HepG2 (cell line): ENCODE measurements around the gene SLC9B2. TPM values are rescaled to one million over a fixed set of nuclear protein-coding genes. Genes with fewer than 3 reads are reported as not detected.

Experiments
- CBX5 ChIP-seq: sonication (generic); formaldehyde crosslinking; IDR thresholded peaks from 2 replicates; pipeline ENCODE4 v1.4.0; 2020; ENCODE audit warnings: missing genetic modification reagents, borderline replicate concordance
- ESRRA ChIP-seq: sonication (generic); formaldehyde crosslinking; IDR thresholded peaks from 2 replicates; pipeline ENCODE4 v1.5.1; 2020; ENCODE audit warnings: mild to moderate bottlenecking, low read depth, missing genetic modification reagents
- FOXO4 ChIP-seq: sonication (generic); formaldehyde crosslinking; conservative IDR thresholded peaks from 2 replicates; pipeline ENCODE4 v1.8.1; 2023; ENCODE audit warnings: missing genetic modification reagents
- SALL2 ChIP-seq: sonication (generic); formaldehyde crosslinking; IDR thresholded peaks from 2 replicates; pipeline ENCODE4 v1.8.1; 2023; ENCODE audit warnings: mild to moderate bottlenecking, missing genetic modification reagents, inconsistent platforms
- SMAD9 ChIP-seq: sonication (generic); formaldehyde crosslinking; IDR thresholded peaks from 2 replicates; pipeline ENCODE4 v1.5.1; 2020; ENCODE audit warnings: mild to moderate bottlenecking, missing genetic modification reagents
- SOX6 ChIP-seq, 2 experiments: fragments of 450-650 bp in 1 of 2; sonication (generic) in 1 of 2; formaldehyde crosslinking in 1 of 2; IDR thresholded peaks; 2 replicates each; pipeline versions ENCODE4 v1.4.0 to v1.6.1; 2017 to 2020; ENCODE audit warnings: antibody characterized with exemption in 1 of 2, mild to moderate bottlenecking in 1 of 2, missing genetic modification reagents in 1 of 2
- TBX2 ChIP-seq: sonication (generic); formaldehyde crosslinking; IDR thresholded peaks from 2 replicates; pipeline ENCODE4 v1.5.0; 2020; ENCODE audit warnings: missing genetic modification reagents, mild to moderate bottlenecking, borderline replicate concordance
- TRIM24 ChIP-seq: sonication (generic); formaldehyde crosslinking; IDR thresholded peaks from 2 replicates; pipeline ENCODE4 v1.8.0; 2022; ENCODE audit warnings: mild to moderate bottlenecking, missing genetic modification reagents
- ZFP36L1 ChIP-seq: sonication (generic); formaldehyde crosslinking; IDR thresholded peaks from 2 replicates; pipeline ENCODE4 v1.8.0; 2022; ENCODE audit warnings: mild to moderate bottlenecking, missing genetic modification reagents, moderate library complexity
- ZNF609 ChIP-seq: sonication (generic); formaldehyde crosslinking; IDR thresholded peaks from 2 replicates; pipeline ENCODE4 v1.4.0; 2020; ENCODE audit warnings: mild to moderate bottlenecking, missing genetic modification reagents, borderline replicate concordance
- ZSCAN5A ChIP-seq: sonication (generic); formaldehyde crosslinking; IDR thresholded peaks from 2 replicates; pipeline ENCODE4 v1.8.0; 2022; ENCODE audit warnings: mild to moderate bottlenecking, missing genetic modification reagents, borderline replicate concordance
- polyA plus RNA-seq, 8 experiments: library from polyadenylated mRNA; depleted of rRNA in 3 of 8; stranded (reverse) in 7 of 8; unstranded in 1 of 8; fragments of >200 nt; fragmentation: Illumina TruSeq in 4 of 8; extraction: Trizol in 4 of 8; gene quantifications; 2 replicates each; pipeline versions ENCODE4 v1.2.1 to v1.2.3, GENCODE V29; 2011 to 2016; ENCODE audit warnings: low read depth in 4 of 8, missing spikeins in 1 of 8, mixed read lengths in 1 of 8; ENCODE audit not compliant: insufficient read depth in 1 of 8
- total RNA-seq, 5 experiments: library from RNA; depleted of rRNA; stranded (reverse); fragments of >200 nt; fragmentation: Illumina TruSeq; extraction: Trizol; gene quantifications; 2 replicates each; pipeline ENCODE4 v1.2.3, GENCODE V29; 2016; ENCODE audit warnings: low read depth in 1 of 5
- TF ChIP-seq, protein P1 (sequence below): sonication (generic); formaldehyde crosslinking; IDR thresholded peaks from 2 replicates; pipeline ENCODE4 v1.4.0; 2020; ENCODE audit warnings: mild to moderate bottlenecking, missing genetic modification reagents
- TF ChIP-seq, protein P2 (sequence below): sonication (generic); formaldehyde crosslinking; IDR thresholded peaks from 2 replicates; pipeline ENCODE4 v1.5.0; 2020; ENCODE audit warnings: missing genetic modification reagents
- TF ChIP-seq, protein P3 (sequence below): sonication (generic); formaldehyde crosslinking; conservative IDR thresholded peaks from 2 replicates; pipeline ENCODE4 v1.4.0; 2020; ENCODE audit warnings: missing genetic modification reagents

Gene SLC9B2
- total and polyA plus RNA-seq, 2 of the 13 experiments (the other 11 are each of a cell fraction or from before 2014, with no cell fraction given): 23.5 to 38.5 TPM

DNA sequence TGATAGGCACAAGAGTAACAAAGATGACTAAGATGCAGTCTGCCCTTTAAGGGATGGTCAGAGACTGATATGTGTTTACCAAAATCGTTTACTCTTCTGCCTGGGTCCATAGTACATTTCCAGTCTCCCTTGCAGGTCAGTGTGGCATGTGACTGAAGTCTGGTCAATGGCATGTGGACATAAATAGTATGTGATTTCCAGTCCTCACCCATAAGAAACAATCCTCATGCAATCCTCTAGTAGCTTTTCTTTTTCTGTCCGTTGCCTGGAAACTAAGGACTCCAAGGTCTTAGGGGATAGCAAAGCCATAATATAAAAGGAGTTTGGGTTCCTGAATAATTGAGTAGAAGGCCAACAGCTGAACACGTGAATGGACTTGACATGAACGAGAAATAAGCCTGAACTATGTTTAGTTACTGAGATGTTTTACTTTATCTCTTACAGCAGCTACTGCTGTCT is 1.1 kb downstream of the SLC9B2 start (continued):
- TF ChIP-seq ZNF609 (CRISPR knock-in tag) (0 out of 2 replicates have a peak, but pooled peaks have one; percentile 39), SMAD9 (no peak), TRIM24 (CRISPR knock-in tag) (no peak), ZSCAN5A (peak; percentile 37; the same call in 1 of the 2 replicates), SALL2 (CRISPR knock-in tag) (peak; percentile 81; the same call in 1 of the 2 replicates), SOX6 (IDR thresholded peaks at IDR 0.05) (no peak), SOX6 (CRISPR knock-in tag; IDR thresholded peaks at IDR 0.05) (peak; percentile 88), TBX2 (CRISPR knock-in tag) (peak; percentile 65), ZFP36L1 (0 out of 2 replicates have a peak, but pooled peaks have one; percentile 2), FOXO4 (0 out of 2 replicates have a peak, but pooled peaks have one; percentile 13), CBX5 (CRISPR knock-in tag) (peak; percentile 66; the same call in 1 of the 2 replicates), ESRRA (peak; percentile 67)
- TF ChIP-seq, protein P1, sequence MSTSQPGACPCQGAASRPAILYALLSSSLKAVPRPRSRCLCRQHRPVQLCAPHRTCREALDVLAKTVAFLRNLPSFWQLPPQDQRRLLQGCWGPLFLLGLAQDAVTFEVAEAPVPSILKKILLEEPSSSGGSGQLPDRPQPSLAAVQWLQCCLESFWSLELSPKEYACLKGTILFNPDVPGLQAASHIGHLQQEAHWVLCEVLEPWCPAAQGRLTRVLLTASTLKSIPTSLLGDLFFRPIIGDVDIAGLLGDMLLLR (CRISPR knock-in tag): no peak
- TF ChIP-seq, protein P2, sequence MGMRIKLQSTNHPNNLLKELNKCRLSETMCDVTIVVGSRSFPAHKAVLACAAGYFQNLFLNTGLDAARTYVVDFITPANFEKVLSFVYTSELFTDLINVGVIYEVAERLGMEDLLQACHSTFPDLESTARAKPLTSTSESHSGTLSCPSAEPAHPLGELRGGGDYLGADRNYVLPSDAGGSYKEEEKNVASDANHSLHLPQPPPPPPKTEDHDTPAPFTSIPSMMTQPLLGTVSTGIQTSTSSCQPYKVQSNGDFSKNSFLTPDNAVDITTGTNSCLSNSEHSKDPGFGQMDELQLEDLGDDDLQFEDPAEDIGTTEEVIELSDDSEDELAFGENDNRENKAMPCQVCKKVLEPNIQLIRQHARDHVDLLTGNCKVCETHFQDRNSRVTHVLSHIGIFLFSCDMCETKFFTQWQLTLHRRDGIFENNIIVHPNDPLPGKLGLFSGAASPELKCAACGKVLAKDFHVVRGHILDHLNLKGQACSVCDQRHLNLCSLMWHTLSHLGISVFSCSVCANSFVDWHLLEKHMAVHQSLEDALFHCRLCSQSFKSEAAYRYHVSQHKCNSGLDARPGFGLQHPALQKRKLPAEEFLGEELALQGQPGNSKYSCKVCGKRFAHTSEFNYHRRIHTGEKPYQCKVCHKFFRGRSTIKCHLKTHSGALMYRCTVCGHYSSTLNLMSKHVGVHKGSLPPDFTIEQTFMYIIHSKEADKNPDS (CRISPR knock-in tag): peak; percentile 55; the same call in 1 of the 2 replicates
- TF ChIP-seq, protein P3, sequence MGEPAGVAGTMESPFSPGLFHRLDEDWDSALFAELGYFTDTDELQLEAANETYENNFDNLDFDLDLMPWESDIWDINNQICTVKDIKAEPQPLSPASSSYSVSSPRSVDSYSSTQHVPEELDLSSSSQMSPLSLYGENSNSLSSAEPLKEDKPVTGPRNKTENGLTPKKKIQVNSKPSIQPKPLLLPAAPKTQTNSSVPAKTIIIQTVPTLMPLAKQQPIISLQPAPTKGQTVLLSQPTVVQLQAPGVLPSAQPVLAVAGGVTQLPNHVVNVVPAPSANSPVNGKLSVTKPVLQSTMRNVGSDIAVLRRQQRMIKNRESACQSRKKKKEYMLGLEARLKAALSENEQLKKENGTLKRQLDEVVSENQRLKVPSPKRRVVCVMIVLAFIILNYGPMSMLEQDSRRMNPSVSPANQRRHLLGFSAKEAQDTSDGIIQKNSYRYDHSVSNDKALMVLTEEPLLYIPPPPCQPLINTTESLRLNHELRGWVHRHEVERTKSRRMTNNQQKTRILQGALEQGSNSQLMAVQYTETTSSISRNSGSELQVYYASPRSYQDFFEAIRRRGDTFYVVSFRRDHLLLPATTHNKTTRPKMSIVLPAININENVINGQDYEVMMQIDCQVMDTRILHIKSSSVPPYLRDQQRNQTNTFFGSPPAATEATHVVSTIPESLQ (CRISPR knock-in tag): no peak; the same call in 1 of the 2 replicates
